OCI-LY1 (cell line): ENCODE measurements around the gene SLCO1A2.
A peak's percentile ranks its signal among the peaks of the same experiment; 100 is the strongest.

ENCODE experiments used
- H2AFZ ChIP-seq: fragments of 200-600 bp; sonication (generic), shearing (Covaris generic); 2 replicates; pipeline ENCODE4 v1.6.0; 2014; ENCODE audit warnings: antibody characterized with exemption, mild to moderate bottlenecking, low read length
- H3F3A ChIP-seq: fragments of 200-600 bp; sonication (generic), shearing (Covaris generic); 2 replicates; pipeline ENCODE4 v1.6.0; 2014; ENCODE audit warnings: mild to moderate bottlenecking, antibody characterized with exemption, low read length, moderate library complexity; ENCODE audit not compliant: insufficient read depth
- H3K27ac ChIP-seq: fragments of 200-600 bp; sonication (generic); 2 replicates; pipeline ENCODE4 v1.5.1; 2014; ENCODE audit warnings: low read length, mixed run types, mild to moderate bottlenecking, low read depth; ENCODE audit not compliant: poor library complexity, severe bottlenecking
- H3K27me3 ChIP-seq: fragments of 200-600 bp; sonication (generic); 2 replicates; pipeline ENCODE4 v1.6.0; 2014; ENCODE audit warnings: antibody characterized with exemption, mild to moderate bottlenecking, low read length, moderate library complexity; ENCODE audit not compliant: insufficient read depth
- H3K36me3 ChIP-seq: fragments of 200-600 bp; sonication (generic); 2 replicates; pipeline ENCODE4 v1.6.1; 2014; ENCODE audit warnings: mild to moderate bottlenecking, antibody characterized with exemption, low read length, moderate library complexity, mixed read lengths; ENCODE audit not compliant: insufficient read depth
- H3K4me1 ChIP-seq: fragments of 200-600 bp; sonication (generic); 2 replicates; pipeline ENCODE4 v1.5.1; 2014; ENCODE audit warnings: mild to moderate bottlenecking, low read length, moderate library complexity; ENCODE audit not compliant: insufficient read depth, severe bottlenecking
- H3K4me2 ChIP-seq: fragments of 200-600 bp; sonication (generic), shearing (Covaris generic); 2 replicates; pipeline ENCODE4 v1.6.1; 2014; ENCODE audit warnings: low read length
- H3K4me3 ChIP-seq: fragments of 200-600 bp; sonication (generic); 2 replicates; pipeline ENCODE4 v1.5.1; 2014; ENCODE audit warnings: low read length, low read depth, mild to moderate bottlenecking, mixed read lengths; ENCODE audit not compliant: poor library complexity, severe bottlenecking
- H3K79me2 ChIP-seq: fragments of 200-600 bp; shearing (Covaris generic); 2 replicates; pipeline ENCODE4 v1.6.1; 2016; ENCODE audit warnings: mixed run types, low read length, mixed read lengths; ENCODE audit not compliant: insufficient read depth
- H3K9ac ChIP-seq: fragments of 200-600 bp; sonication (generic), shearing (Covaris generic); 2 replicates; pipeline ENCODE4 v1.6.1; 2014; ENCODE audit warnings: mild to moderate bottlenecking, low read length, mixed read lengths
- H3K9me2 ChIP-seq: fragments of 200-600 bp; sonication (generic), shearing (Covaris generic); 2 replicates; pipeline ENCODE4 v1.6.1; 2014; ENCODE audit warnings: low read depth, mild to moderate bottlenecking, low read length, mixed read lengths
- H3K9me3 ChIP-seq: fragments of 200-600 bp; shearing (Covaris generic); 2 replicates; pipeline ENCODE4 v1.6.1; 2014; ENCODE audit warnings: low read length, mixed read lengths
- H4K20me1 ChIP-seq: fragments of 200-600 bp; sonication (generic), shearing (Covaris generic); 2 replicates; pipeline ENCODE4 v1.6.0; 2016; ENCODE audit warnings: mild to moderate bottlenecking, low read length; ENCODE audit not compliant: insufficient read depth
- CTCF ChIP-seq: fragments of 200-600 bp; sonication (generic), shearing (Covaris generic); IDR thresholded peaks from 2 replicates; pipeline ENCODE4 v1.5.1; 2017; ENCODE audit warnings: mild to moderate bottlenecking, antibody characterized with exemption, low read length, moderate library complexity, mixed read lengths
- EZH2 ChIP-seq: fragments of 200-600 bp; sonication (generic), shearing (Covaris generic); IDR thresholded peaks from 2 replicates; pipeline ENCODE4 v1.8.0; 2017; ENCODE audit warnings: borderline replicate concordance, mixed run types, mild to moderate bottlenecking, antibody characterized with exemption, low read length, moderate library complexity, mixed read lengths

Gene SLCO1A2

GRCh38 chr12:21300632-21301031 is 34.1 kb downstream of the SLCO1A2 start:
- H3K9ac ChIP-seq, result no peak overlapping the region
- no peaks in the 10 kb centered on the region for H3K79me2 ChIP-seq
- no peak overlapping the region for H2AFZ ChIP-seq
- no peaks in the 10 kb centered on the region for H3K27me3 ChIP-seq
- H3K4me2 ChIP-seq, result no peak overlapping the region
- H3K4me1 ChIP-seq, result no peaks in the 10 kb centered on the region
- H3K9me2 ChIP-seq, result no peaks in the 10 kb centered on the region
- no peak overlapping the region for H3K27ac ChIP-seq
- TF ChIP-seq CTCF, result no peak
- TF ChIP-seq EZH2, result no peak
- no peaks in the 10 kb centered on the region for H3K36me3 ChIP-seq
- H3K9me3 ChIP-seq, result no peaks in the 10 kb centered on the region
- H3F3A ChIP-seq, result no peaks in the 10 kb centered on the region
- no peaks in the 10 kb centered on the region for H4K20me1 ChIP-seq
- H3K4me3 ChIP-seq, result no peak overlapping the region

- no peaks in the 10 kb centered on the region for H3F3A ChIP-seq
- H3K9me3 ChIP-seq, result no peaks in the 10 kb centered on the region
Observed at GRCh38 chr12:21296751-21297406, 37.8 kb downstream of the SLCO1A2 start.

GRCh38 chr12:21296348-21296747 is 38.4 kb downstream of the SLCO1A2 start:
- Histone ChIP-seq H3K9ac (no peak overlapping the region), H2AFZ (no peak overlapping the region)
- no peak for TF ChIP-seq CTCF
- no peak for TF ChIP-seq EZH2

More at GRCh38 chr12:21296751-21297406, 37.8 kb downstream of the SLCO1A2 start:
- no peaks in the 10 kb centered on the region for H3K4me1 ChIP-seq
- H3K79me2 ChIP-seq, result no peaks in the 10 kb centered on the region
- no peaks in the 10 kb centered on the region for H4K20me1 ChIP-seq
- H3K9ac ChIP-seq, result no peak overlapping the region
- H3K27me3 ChIP-seq, result no peaks in the 10 kb centered on the region
- no peak overlapping the region for H3K4me3 ChIP-seq
- H2AFZ ChIP-seq, result no peak overlapping the region
- H3K4me2 ChIP-seq, result no peak overlapping the region
- TF ChIP-seq CTCF (peak; percentile 69), EZH2 (no peak)
- H3K9me2 ChIP-seq, result no peaks in the 10 kb centered on the region
- H3K27ac ChIP-seq, result no peak overlapping the region
- H3K36me3 ChIP-seq, result no peaks in the 10 kb centered on the region

More at GRCh38 chr12:21296348-21296747, 38.4 kb downstream of the SLCO1A2 start:
- Histone ChIP-seq H3K4me3 (no peak overlapping the region), H3K4me2 (no peak overlapping the region), H3K9me3 (no peaks in the 10 kb centered on the region), H3K27ac (no peak overlapping the region), H3F3A (no peaks in the 10 kb centered on the region), H3K79me2 (no peaks in the 10 kb centered on the region), H3K4me1 (no peaks in the 10 kb centered on the region), H4K20me1 (no peaks in the 10 kb centered on the region), H3K36me3 (no peaks in the 10 kb centered on the region), H3K9me2 (no peaks in the 10 kb centered on the region), H3K27me3 (no peaks in the 10 kb centered on the region)
